ENCODE results near the gene HELZ2.
A peak's percentile ranks its signal among the peaks of the same experiment; 100 is the strongest.

Gene HELZ2

DNA sequence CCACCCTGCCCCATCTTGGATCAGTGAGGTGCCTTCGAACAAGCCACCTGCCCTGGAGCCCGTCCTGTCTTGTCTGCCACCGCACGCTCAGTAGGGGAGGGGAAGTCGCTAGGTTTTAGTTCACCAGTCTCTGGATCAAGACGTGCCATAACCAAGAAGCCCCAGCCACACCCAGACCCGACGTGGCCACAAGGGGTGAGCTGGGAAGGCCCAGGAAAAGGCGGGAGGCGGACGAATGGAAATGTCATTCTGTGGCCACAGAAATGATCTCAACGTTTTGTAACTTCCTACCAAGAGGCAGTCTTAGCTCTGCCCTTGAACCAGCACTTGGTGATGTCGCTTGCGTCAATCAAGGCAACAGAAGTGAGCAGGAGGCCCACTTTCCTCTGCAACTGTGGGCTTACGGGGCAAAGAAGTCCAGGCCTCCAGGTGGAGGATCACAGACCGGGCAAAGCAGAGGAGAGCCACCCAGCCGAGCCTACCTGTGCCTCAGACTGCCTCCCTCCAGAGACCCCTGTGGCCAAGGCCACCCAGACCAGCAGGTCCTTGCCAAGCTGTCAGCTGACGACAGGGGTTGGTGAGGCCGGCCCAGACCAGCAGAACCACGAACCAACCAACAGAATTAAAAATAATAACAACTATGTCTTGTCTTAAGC lies 38.4 kb upstream of the HELZ2 start:
- TF ChIP-seq GABPA (IDR thresholded peaks at IDR 0.05; ENCODE audit: low read depth) = no peak
- TF ChIP-seq, protein P1, sequence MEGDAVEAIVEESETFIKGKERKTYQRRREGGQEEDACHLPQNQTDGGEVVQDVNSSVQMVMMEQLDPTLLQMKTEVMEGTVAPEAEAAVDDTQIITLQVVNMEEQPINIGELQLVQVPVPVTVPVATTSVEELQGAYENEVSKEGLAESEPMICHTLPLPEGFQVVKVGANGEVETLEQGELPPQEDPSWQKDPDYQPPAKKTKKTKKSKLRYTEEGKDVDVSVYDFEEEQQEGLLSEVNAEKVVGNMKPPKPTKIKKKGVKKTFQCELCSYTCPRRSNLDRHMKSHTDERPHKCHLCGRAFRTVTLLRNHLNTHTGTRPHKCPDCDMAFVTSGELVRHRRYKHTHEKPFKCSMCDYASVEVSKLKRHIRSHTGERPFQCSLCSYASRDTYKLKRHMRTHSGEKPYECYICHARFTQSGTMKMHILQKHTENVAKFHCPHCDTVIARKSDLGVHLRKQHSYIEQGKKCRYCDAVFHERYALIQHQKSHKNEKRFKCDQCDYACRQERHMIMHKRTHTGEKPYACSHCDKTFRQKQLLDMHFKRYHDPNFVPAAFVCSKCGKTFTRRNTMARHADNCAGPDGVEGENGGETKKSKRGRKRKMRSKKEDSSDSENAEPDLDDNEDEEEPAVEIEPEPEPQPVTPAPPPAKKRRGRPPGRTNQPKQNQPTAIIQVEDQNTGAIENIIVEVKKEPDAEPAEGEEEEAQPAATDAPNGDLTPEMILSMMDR (IDR thresholded peaks at IDR 0.05; ENCODE audit: insufficient read depth, low read length) = no peak
- TF ChIP-seq POLR2AphosphoS5 (IDR thresholded peaks at IDR 0.05; ENCODE audit: low read depth) = peak; percentile 79
- TF ChIP-seq, protein P2, sequence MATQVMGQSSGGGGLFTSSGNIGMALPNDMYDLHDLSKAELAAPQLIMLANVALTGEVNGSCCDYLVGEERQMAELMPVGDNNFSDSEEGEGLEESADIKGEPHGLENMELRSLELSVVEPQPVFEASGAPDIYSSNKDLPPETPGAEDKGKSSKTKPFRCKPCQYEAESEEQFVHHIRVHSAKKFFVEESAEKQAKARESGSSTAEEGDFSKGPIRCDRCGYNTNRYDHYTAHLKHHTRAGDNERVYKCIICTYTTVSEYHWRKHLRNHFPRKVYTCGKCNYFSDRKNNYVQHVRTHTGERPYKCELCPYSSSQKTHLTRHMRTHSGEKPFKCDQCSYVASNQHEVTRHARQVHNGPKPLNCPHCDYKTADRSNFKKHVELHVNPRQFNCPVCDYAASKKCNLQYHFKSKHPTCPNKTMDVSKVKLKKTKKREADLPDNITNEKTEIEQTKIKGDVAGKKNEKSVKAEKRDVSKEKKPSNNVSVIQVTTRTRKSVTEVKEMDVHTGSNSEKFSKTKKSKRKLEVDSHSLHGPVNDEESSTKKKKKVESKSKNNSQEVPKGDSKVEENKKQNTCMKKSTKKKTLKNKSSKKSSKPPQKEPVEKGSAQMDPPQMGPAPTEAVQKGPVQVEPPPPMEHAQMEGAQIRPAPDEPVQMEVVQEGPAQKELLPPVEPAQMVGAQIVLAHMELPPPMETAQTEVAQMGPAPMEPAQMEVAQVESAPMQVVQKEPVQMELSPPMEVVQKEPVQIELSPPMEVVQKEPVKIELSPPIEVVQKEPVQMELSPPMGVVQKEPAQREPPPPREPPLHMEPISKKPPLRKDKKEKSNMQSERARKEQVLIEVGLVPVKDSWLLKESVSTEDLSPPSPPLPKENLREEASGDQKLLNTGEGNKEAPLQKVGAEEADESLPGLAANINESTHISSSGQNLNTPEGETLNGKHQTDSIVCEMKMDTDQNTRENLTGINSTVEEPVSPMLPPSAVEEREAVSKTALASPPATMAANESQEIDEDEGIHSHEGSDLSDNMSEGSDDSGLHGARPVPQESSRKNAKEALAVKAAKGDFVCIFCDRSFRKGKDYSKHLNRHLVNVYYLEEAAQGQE (IDR thresholded peaks at IDR 0.05; ENCODE audit: insufficient replicate concordance, low read depth) = no peak
- TF ChIP-seq SPI1 (IDR thresholded peaks at IDR 0.05; ENCODE audit: borderline replicate concordance, low read depth) = peak; percentile 51; the same call in 1 of the 2 replicates
- Histone ChIP-seq H3K27me3 (ENCODE audit: insufficient read depth, poor library complexity, severe bottlenecking) (no peaks in the 10 kb centered on the region), H3K4me3 (replicated peaks; ENCODE audit: insufficient read depth, low read length) (no peak overlapping the region), H3K27ac (replicated peaks) (peak overlapping the region; percentile 78)
- peak; percentile 86 to 98 for DNase-seq (ENCODE audit: low read depth in 1 of 2, low spot score in 1 of 2)

DNA sequence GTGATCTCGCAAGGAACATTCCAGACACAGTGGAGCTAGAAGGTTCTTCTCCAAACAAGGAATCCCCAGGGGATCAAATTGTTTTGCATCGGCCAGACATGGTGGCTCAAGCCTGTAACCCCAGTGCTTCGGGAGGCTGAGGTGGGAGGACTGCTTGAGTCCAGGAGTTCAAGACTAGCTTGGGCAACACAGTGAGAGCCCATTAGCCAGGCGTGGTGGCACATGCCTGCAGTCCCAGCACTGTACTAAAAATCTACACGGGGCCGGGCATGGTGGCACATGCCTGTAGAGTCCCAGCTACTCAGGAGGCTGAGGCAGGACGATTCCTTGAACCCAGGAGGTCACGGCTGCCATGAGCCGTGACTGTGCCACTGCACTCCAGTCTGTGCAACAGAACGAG lies 37.6 kb upstream of the HELZ2 start:
- DNase-seq (ENCODE audit: low read depth in 1 of 2, low spot score in 1 of 2) = no peak
- no peaks in the 10 kb centered on the region for H3K27me3 ChIP-seq (ENCODE audit: insufficient read depth, poor library complexity, severe bottlenecking)

DNA sequence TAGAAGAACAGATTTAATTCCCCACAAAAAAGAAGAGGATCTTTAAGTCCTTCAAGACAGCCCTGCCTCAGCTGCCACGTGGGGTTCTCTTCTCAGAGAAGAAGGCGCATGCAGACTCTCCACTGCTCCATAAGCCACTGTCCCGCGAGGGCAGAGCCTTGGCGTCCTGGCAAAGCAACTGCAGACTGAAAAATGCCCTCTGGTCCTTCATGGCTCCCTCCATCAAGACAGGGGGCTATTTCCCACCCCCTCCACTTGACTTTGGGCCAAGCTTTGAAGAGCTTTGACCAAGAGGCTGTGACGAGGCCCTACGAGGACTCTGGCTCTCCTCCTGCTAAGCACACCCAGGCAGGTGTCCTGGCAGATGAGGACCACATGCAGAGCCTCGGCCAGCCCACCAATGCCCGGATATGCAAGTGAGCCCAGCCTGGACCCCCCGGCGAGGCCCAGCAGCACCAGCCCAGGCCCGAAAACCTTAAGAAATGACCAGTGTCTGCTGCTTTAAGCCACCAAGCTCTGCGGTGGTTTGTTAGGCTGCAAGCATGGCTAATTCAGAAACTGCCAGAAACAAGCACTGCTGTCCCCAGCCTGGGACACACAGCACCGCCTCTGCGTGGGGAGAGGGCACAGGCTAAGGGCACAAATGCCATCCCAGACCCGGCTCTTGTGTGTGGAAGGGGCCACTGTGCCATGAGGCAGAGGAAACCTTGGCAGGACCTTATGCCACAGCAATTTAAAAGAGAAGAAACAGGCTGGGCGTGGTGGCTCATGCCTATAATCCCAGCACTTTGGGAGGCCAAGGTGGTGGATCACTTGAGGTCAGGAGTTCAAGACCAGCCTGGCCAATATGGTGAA lies 36.8 kb upstream of the HELZ2 start:
- no peak for DNase-seq (ENCODE audit: low read depth in 1 of 2, low spot score in 1 of 2)
- H3K4me3 ChIP-seq (replicated peaks; ENCODE audit: insufficient read depth, low read length) = no peak overlapping the region
- no peak overlapping the region for H3K27ac ChIP-seq (replicated peaks)
- TF ChIP-seq, protein P1 (IDR thresholded peaks at IDR 0.05; ENCODE audit: insufficient read depth, low read length) = no peak
- TF ChIP-seq GABPA (IDR thresholded peaks at IDR 0.05; ENCODE audit: low read depth) = no peak
- TF ChIP-seq SPI1 (IDR thresholded peaks at IDR 0.05; ENCODE audit: borderline replicate concordance, low read depth) = no peak
- H3K27me3 ChIP-seq (ENCODE audit: insufficient read depth, poor library complexity, severe bottlenecking) = no peaks in the 10 kb centered on the region

More for the DNA sequence above, 37.6 kb upstream of the HELZ2 start:
- Histone ChIP-seq H3K27ac (replicated peaks) (peak overlapping the region; percentile 78), H3K4me3 (replicated peaks; ENCODE audit: insufficient read depth, low read length) (no peak overlapping the region)
- no peak for TF ChIP-seq SPI1 (IDR thresholded peaks at IDR 0.05; ENCODE audit: borderline replicate concordance, low read depth)
- TF ChIP-seq, protein P1 (IDR thresholded peaks at IDR 0.05; ENCODE audit: insufficient read depth, low read length) = no peak
- TF ChIP-seq, protein P2 (IDR thresholded peaks at IDR 0.05; ENCODE audit: insufficient replicate concordance, low read depth) = no peak
- TF ChIP-seq GABPA (IDR thresholded peaks at IDR 0.05; ENCODE audit: low read depth) = no peak
- no peak for TF ChIP-seq POLR2AphosphoS5 (IDR thresholded peaks at IDR 0.05; ENCODE audit: low read depth)
